GM18505 (cell line): Measurements from ENCODE around the gene WDR27.
"Not testable (repeated sequence)": the region's sequence is repeated elsewhere in the genome, so short reads cannot be mapped to it uniquely, and the experiment has no call there.

ENCODE experiments used
- ATAC-seq: cut with Tn5 transposase; IDR thresholded peaks from one replicate; pipeline ENCODE4 v1.9.1; 2021; ENCODE audit not compliant: unreplicated experiment
- POLR2A ChIP-seq: IDR thresholded peaks from 4 replicates; pipeline ENCODE4 v1.6.1; 2011; ENCODE audit warnings: borderline replicate concordance; ENCODE audit not compliant: insufficient read depth, insufficient read length; ENCODE audit errors: extremely low read depth

The WDR27 gene

GRCh38 chr6:169648092-169648491 is 53.7 kb downstream of the WDR27 start:
- ATAC-seq, result no peak
- no peak for TF ChIP-seq POLR2A

- no peak for TF ChIP-seq POLR2A
- ATAC-seq, result no peak
Observed at GRCh38 chr6:169647637-169648036, 54.2 kb downstream of the WDR27 start.

GRCh38 chr6:169646906-169647567 is 54.8 kb downstream of the WDR27 start:
- no peak for ATAC-seq
- TF ChIP-seq POLR2A, result no peak

GRCh38 chr6:169645459-169645858 is 56.4 kb downstream of the WDR27 start:
- not testable (repeated sequence) for ATAC-seq

- no peak for ATAC-seq
- no peak for TF ChIP-seq POLR2A
Observed at GRCh38 chr6:169643521-169643920, 58.3 kb downstream of the WDR27 start.

- no peak for ATAC-seq
- no peak for TF ChIP-seq POLR2A
Observed at GRCh38 chr6:169642455-169642854, 59.4 kb downstream of the WDR27 start.

GRCh38 chr6:169641461-169642085 is 60.3 kb downstream of the WDR27 start:
- no peak for TF ChIP-seq POLR2A
- no peak for ATAC-seq

- no peak for TF ChIP-seq POLR2A
- ATAC-seq, result no peak
Observed at GRCh38 chr6:169640983-169641382, 60.8 kb downstream of the WDR27 start.

GRCh38 chr6:169640351-169640852 is 61.4 kb downstream of the WDR27 start:
- no peak for ATAC-seq
- no peak for TF ChIP-seq POLR2A

GRCh38 chr6:169639653-169640278 is 62.1 kb downstream of the WDR27 start:
- no peak for TF ChIP-seq POLR2A
- no peak for ATAC-seq

GRCh38 chr6:169638915-169639314 is 62.9 kb downstream of the WDR27 start:
- no peak for TF ChIP-seq POLR2A

GRCh38 chr6:169638388-169638787 is 63.4 kb downstream of the WDR27 start:
- ATAC-seq, result no peak
- TF ChIP-seq POLR2A, result no peak

More at GRCh38 chr6:169638915-169639314, 62.9 kb downstream of the WDR27 start:
- ATAC-seq, result no peak

GRCh38 chr6:169635345-169635744 is 66.5 kb downstream of the WDR27 start:
- no peak for ATAC-seq
- TF ChIP-seq POLR2A, result no peak

- no peak for TF ChIP-seq POLR2A
- ATAC-seq, result no peak
Observed at GRCh38 chr6:169632841-169633240, 69.0 kb downstream of the WDR27 start.

GRCh38 chr6:169629256-169629655 is 72.6 kb downstream of the WDR27 start:
- no peak for ATAC-seq
- TF ChIP-seq POLR2A, result no peak
